Osteocyte (in vitro differentiated cells): Measurements from ENCODE around the gene MGAT5. TPM values are rescaled to one million over a fixed set of nuclear protein-coding genes. Genes with fewer than 3 reads are reported as not detected.

Source experiments
- DNase-seq: peaks from one replicate; pipeline ENCODE4 v3.0.0; 2021; ENCODE audit warnings: mixed read lengths; ENCODE audit not compliant: unreplicated experiment; ENCODE audit errors: extremely low spot score
- H3K27ac Mint-ChIP-seq: one replicate; pipeline ENCODE4 v1.8.0; 2021; ENCODE audit warnings: mild to moderate bottlenecking, mixed read lengths; ENCODE audit not compliant: unreplicated experiment
- H3K27me3 Mint-ChIP-seq: one replicate; pipeline ENCODE4 v1.8.0; 2021; ENCODE audit warnings: mixed read lengths; ENCODE audit not compliant: unreplicated experiment
- H3K36me3 Mint-ChIP-seq: one replicate; pipeline ENCODE4 v1.8.0; 2021; ENCODE audit warnings: mixed read lengths; ENCODE audit not compliant: unreplicated experiment
- H3K4me1 Mint-ChIP-seq: one replicate; pipeline ENCODE4 v1.8.0; 2021; ENCODE audit warnings: mixed read lengths; ENCODE audit not compliant: unreplicated experiment
- H3K4me3 Mint-ChIP-seq: one replicate; pipeline ENCODE4 v1.8.0; 2021; ENCODE audit warnings: mild to moderate bottlenecking, moderate library complexity, mixed read lengths; ENCODE audit not compliant: unreplicated experiment
- H3K9me3 Mint-ChIP-seq: one replicate; pipeline ENCODE4 v1.8.0; 2021; ENCODE audit warnings: mixed read lengths; ENCODE audit not compliant: unreplicated experiment
- CTCF ChIP-seq: fragments of 200-600 bp; sonication (generic); IDR thresholded peaks from 2 replicates; pipeline ENCODE4 v1.5.0; 2021; ENCODE audit warnings: antibody characterized with exemption, mild to moderate bottlenecking, moderate library complexity
- total RNA-seq: library from RNA; stranded (reverse); gene quantifications from 2 replicates; pipeline ENCODE4 v1.2.1, GENCODE V29; 2021

MGAT5 gene
- total RNA-seq, 1 donor from 2014 or later, result 22.6 TPM

- Mint-ChIP-seq H3K4me1 (no peaks in the 10 kb centered on the region), H3K27me3 (no peaks in the 10 kb centered on the region), H3K27ac (no peak overlapping the region), H3K9me3 (no peaks in the 10 kb centered on the region), H3K36me3 (no peaks in the 10 kb centered on the region), H3K4me3 (no peak overlapping the region)
- TF ChIP-seq CTCF, result no peak
- DNase-seq, result no peak
These were observed 70.6 kb downstream of the MGAT5 start for GRCh38 chr2:134324430-134324829.

DNA sequence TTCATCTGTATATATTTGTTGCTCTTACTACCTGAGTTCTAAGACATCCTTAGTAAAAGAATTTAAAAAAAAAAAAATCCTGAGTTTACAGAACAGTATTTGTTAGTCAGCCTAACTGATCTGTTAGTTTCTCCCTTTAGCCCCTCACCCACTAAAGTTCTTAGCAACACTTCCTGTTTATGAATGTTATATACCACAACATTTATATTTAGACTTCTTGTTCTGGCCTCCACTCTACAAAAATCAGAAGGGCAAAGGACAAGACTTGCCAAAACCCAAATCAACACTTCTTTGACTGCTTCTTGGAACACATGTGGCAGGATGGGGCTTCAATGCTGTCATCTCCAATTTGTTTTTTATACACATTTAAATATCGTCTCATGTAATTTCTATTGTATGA lies 71.1 kb downstream of the MGAT5 start:
- Mint-ChIP-seq H3K4me3 (no peak overlapping the region), H3K4me1 (no peaks in the 10 kb centered on the region), H3K27ac (no peak overlapping the region), H3K27me3 (no peaks in the 10 kb centered on the region), H3K9me3 (no peaks in the 10 kb centered on the region), H3K36me3 (no peaks in the 10 kb centered on the region)
- DNase-seq, result no peak
- TF ChIP-seq CTCF, result no peak

GRCh38 chr2:134325696-134326095 lies 71.8 kb downstream of the MGAT5 start:
- Mint-ChIP-seq H3K4me3 (no peak overlapping the region), H3K36me3 (no peaks in the 10 kb centered on the region), H3K27me3 (no peaks in the 10 kb centered on the region), H3K27ac (no peak overlapping the region), H3K9me3 (no peaks in the 10 kb centered on the region), H3K4me1 (no peaks in the 10 kb centered on the region)
- no peak for DNase-seq
- no peak for TF ChIP-seq CTCF

GRCh38 chr2:134327367-134327766 lies 73.5 kb downstream of the MGAT5 start:
- no peak for DNase-seq
- no peak for TF ChIP-seq CTCF
- H3K4me3 Mint-ChIP-seq, result no peak overlapping the region
- no peak overlapping the region for H3K27ac Mint-ChIP-seq
- no peaks in the 10 kb centered on the region for H3K27me3 Mint-ChIP-seq
- H3K36me3 Mint-ChIP-seq, result peaks cover 4% of the 10 kb centered on the region
- peaks cover 5% of the 10 kb centered on the region for H3K9me3 Mint-ChIP-seq
- peaks cover 7% of the 10 kb centered on the region for H3K4me1 Mint-ChIP-seq

DNA sequence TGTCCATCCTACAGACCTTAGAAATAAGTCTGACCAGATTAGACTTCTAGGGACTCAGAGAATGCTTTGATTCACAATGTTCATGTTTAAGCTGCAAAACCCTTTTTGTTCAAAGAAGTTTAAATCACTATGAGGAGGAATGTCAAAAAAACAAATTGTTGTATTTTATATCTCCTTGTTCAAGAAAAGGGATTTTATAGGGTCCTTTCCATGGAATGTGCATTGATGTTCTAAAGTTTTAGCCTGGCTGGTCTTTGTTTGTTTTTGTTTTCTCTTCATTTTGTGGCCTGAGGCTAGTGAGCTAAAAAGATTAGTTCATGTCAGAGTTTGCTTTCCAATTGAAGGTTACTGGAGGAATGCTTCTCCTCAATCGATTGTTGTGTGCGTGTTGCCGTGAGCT lies 77.2 kb downstream of the MGAT5 start:
- Mint-ChIP-seq H3K4me1 (peaks cover 7% of the 10 kb centered on the region), H3K27ac (no peak overlapping the region), H3K36me3 (peaks cover 4% of the 10 kb centered on the region), H3K4me3 (no peak overlapping the region), H3K9me3 (peaks cover 5% of the 10 kb centered on the region), H3K27me3 (no peaks in the 10 kb centered on the region)
- TF ChIP-seq CTCF, result no peak
- DNase-seq, result no peak
